RWPE2 (cell line): ENCODE measurements around the gene MAPK8.
A peak's percentile ranks its signal among the peaks of the same experiment; 100 is the strongest.

Experiments
- ATAC-seq: fragments of 200-7000 bp; cut with Tn5 transposase; 3 replicates; pipeline ENCODE4 v1.9.1; 2021; ENCODE audit warnings: low read depth
- DNase-seq: peaks from one replicate; pipeline ENCODE4 v3.0.0-alpha.2; 2020; ENCODE audit warnings: low spot score
- H3K27ac ChIP-seq: fragments of 450-650 bp; 2 replicates; pipeline ENCODE4 v1.5.1; 2017; ENCODE audit warnings: mild to moderate bottlenecking; ENCODE audit not compliant: poor library complexity, severe bottlenecking
- H3K27me3 ChIP-seq: fragments of 250-450 bp; sonication (Bioruptor Pico); 2 replicates; pipeline ENCODE4 v1.5.1; 2021; ENCODE audit warnings: mild to moderate bottlenecking, moderate library complexity; ENCODE audit not compliant: insufficient read depth, poor library complexity, severe bottlenecking
- H3K36me3 ChIP-seq: fragments of 250-450 bp; sonication (Bioruptor Pico); 2 replicates; pipeline ENCODE4 v1.5.1; 2020; ENCODE audit warnings: low read depth, mild to moderate bottlenecking, moderate library complexity
- H3K4me1 ChIP-seq: fragments of 250-450 bp; sonication (Bioruptor Pico); 2 replicates; pipeline ENCODE4 v1.5.1; 2021; ENCODE audit warnings: mild to moderate bottlenecking, moderate library complexity; ENCODE audit not compliant: insufficient read depth, poor library complexity, severe bottlenecking
- H3K4me3 ChIP-seq: fragments of 250-450 bp; sonication (Bioruptor Pico); 2 replicates; pipeline ENCODE4 v1.5.1; 2021; ENCODE audit warnings: mild to moderate bottlenecking, moderate library complexity; ENCODE audit not compliant: severe bottlenecking
- H3K9me3 ChIP-seq: fragments of 250-450 bp; sonication (Bioruptor Pico); 2 replicates; pipeline ENCODE4 v1.5.1; 2021; ENCODE audit warnings: mild to moderate bottlenecking, moderate library complexity; ENCODE audit not compliant: severe bottlenecking
- CTCF ChIP-seq: fragments of 450-650 bp; IDR thresholded peaks from one replicate; pipeline ENCODE4 v1.5.1; 2017; ENCODE audit warnings: mild to moderate bottlenecking, moderate library complexity; ENCODE audit not compliant: poor library complexity, severe bottlenecking

Gene MAPK8

DNA sequence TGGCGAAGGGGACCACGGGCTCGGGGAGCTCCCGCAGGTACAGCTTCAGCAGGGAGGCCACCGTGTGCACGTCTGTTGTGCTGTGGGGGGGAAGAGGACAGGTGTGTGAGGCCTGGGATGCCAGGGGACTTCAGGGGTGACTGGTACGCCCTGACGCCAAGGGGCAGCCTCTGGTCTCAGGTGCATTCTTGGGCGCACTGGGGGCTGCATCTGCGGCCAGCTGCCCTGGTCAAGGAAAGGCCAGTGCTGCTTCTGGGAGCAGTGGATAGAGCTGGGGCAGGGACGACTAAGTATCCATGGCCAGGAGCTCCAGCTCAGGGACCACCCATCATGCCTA is 148.5 kb downstream of the MAPK8 start:
- no peaks in the 10 kb centered on the region for H3K4me1 ChIP-seq
- no peak overlapping the region for H3K4me3 ChIP-seq
- H3K9me3 ChIP-seq = no peaks in the 10 kb centered on the region
- no peaks in the 10 kb centered on the region for H3K27me3 ChIP-seq
- H3K36me3 ChIP-seq = no peaks in the 10 kb centered on the region
- ATAC-seq (no peak), DNase-seq (no peak)
- TF ChIP-seq CTCF = no peak
- no peak overlapping the region for H3K27ac ChIP-seq

- H3K27me3 ChIP-seq = no peaks in the 10 kb centered on the region
- H3K27ac ChIP-seq = no peak overlapping the region
- ATAC-seq (no peak), DNase-seq (peak; percentile 50)
- no peak overlapping the region for H3K4me3 ChIP-seq
- no peak for TF ChIP-seq CTCF
- H3K36me3 ChIP-seq = no peaks in the 10 kb centered on the region
- H3K4me1 ChIP-seq = no peaks in the 10 kb centered on the region
- H3K9me3 ChIP-seq = no peaks in the 10 kb centered on the region
Observed at GRCh38 chr10:48455392-48456151, 149.1 kb downstream of the MAPK8 start.

DNA sequence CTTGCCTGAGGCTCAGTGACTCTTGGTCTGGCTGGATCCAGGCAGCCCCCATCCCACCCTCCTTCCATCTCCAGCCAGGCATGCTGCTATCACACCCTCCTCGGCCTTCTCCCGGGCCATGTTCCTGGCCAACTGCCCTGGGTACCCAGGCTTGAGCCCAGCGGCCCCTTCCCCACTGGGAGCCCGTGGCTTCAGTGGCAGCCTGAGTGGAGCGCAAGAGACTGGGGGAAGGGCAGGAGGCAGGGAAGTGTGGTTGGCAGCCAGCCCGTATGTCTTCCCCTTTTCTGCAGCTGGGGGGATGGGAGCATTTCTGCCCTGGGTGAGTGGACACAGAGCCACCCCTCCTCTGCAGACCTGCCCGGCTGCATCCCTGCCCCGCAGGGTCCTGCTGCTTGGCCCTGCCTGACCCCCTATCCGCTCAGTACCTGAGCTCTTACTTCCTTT is 149.9 kb downstream of the MAPK8 start:
- Histone ChIP-seq H3K9me3 (no peaks in the 10 kb centered on the region), H3K4me3 (no peak overlapping the region), H3K27ac (no peak overlapping the region), H3K36me3 (no peaks in the 10 kb centered on the region), H3K27me3 (no peaks in the 10 kb centered on the region), H3K4me1 (no peaks in the 10 kb centered on the region)
- ATAC-seq (no peak), DNase-seq (peak; percentile 31)
- no peak for TF ChIP-seq CTCF

DNA sequence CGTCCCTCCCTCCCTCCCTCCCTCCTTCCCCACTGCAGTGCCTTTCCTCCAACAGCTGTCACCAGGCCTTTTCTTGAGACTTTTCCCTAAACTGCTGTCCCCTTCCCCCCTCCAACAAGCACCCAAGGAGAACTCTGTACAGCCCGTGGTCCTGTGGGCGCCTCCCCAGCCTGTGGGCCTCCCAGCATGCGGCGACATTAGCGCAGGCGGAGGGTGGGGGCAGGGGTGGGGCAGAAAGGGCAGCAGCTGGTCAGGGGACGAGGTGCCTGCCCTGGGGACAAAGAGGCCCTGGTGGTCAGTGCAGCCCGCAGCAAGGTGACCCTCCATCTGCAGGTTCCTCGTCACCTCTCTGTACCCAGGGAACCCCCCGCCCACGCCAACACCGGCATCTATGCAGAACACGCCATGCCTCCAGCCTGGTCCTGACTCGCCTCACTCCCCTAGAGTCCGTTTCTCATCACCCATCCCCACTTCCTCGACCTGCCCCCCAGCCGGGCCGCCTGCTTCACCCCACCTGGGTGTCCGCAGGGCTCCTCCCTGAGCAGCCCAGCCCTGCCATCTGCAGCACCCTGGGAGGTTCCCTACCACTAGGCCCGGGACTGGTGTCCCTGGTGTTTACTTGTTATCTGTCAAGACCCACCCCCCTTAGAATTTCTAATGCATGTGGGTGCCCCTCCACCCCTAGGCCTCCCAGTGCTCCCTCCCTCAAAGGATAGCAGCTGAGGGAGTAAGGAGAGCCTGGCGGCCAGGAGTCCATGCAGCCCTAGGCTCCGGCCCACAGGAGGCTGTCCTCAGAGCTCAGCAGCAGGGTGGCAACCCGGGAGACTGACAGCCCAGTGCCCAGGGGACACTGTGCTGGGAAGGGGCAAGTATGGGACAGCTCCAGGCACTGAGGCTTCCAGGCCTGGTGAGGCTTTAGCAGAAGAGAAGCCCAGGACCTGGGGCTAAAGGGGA is 150.6 kb downstream of the MAPK8 start:
- TF ChIP-seq CTCF = no peak
- ATAC-seq = no peak
- no peaks in the 10 kb centered on the region for H3K4me1 ChIP-seq
- H3K27me3 ChIP-seq = no peaks in the 10 kb centered on the region
- no peaks in the 10 kb centered on the region for H3K9me3 ChIP-seq
- peak; percentile 61 for DNase-seq
- no peaks in the 10 kb centered on the region for H3K36me3 ChIP-seq
- no peak overlapping the region for H3K27ac ChIP-seq
- H3K4me3 ChIP-seq = no peak overlapping the region
